ENCODE data around the gene LIMCH1.

GRCh38 chr4:41745292-41746024, 207.5 kb downstream of the LIMCH1 start:
- TF ChIP-seq REST (IDR thresholded peaks at IDR 0.05; ENCODE audit: low read depth, low read length) (no peak), CTCF (IDR thresholded peaks at IDR 0.05) (no peak), GATA2 (CRISPR knock-in tag; IDR thresholded peaks at IDR 0.05) (no peak), RAD21 (IDR thresholded peaks at IDR 0.05; ENCODE audit: low read length) (0 out of 2 replicates have a peak, but pooled peaks have one; percentile 14), USF2 (IDR thresholded peaks at IDR 0.05; ENCODE audit: borderline replicate concordance, low read depth, low read length) (no peak), RFX5 (IDR thresholded peaks at IDR 0.05; ENCODE audit: low read length) (no peak), POLR2AphosphoS5 (IDR thresholded peaks at IDR 0.05; ENCODE audit: low read depth, low read length) (no peak), SMC3 (IDR thresholded peaks at IDR 0.05; ENCODE audit: low read depth, low read length) (no peak), SIN3A (IDR thresholded peaks at IDR 0.05; ENCODE audit: borderline replicate concordance, low read depth, low read length) (no peak), EP300 (IDR thresholded peaks at IDR 0.05; ENCODE audit: borderline replicate concordance in 1 of 2, low read depth in 1 of 2, low read length in 1 of 2) (no peak), MAX (IDR thresholded peaks at IDR 0.05; ENCODE audit: low read depth) (no peak), JUND (IDR thresholded peaks at IDR 0.05) (no peak)
